Measurements from ENCODE around the gene BCAS4.

DNA sequence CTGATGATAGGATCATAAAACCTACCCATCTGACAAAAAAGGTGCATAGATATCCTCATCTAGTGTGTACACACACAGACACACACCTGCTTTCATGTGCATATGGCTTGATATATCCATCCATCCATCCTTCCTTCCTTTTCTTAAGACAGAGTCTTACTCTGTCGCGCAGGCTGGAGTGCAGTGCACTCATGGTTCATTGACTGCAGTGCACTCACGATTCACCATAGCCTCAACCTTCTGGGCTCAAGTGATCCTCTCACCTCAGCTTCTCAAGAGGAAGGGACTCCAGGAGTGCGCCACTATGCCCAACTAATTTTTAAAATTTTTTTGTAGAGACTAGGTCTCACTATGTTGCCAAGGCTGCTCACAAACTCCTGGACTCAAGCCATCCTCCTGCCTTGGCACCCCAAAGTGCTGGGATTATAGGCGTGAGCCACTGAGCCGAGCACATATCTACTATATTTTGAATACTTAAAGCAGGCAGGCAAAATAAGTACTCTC is 109.3 kb downstream of the BCAS4 start:
- TF ChIP-seq CTCF (conservative IDR thresholded peaks at IDR 0.05 in 1 of 2, IDR thresholded peaks at IDR 0.05 in 1 of 2; ENCODE audit: extremely low read depth in 1 of 2, insufficient read depth in 1 of 2, low read depth in 1 of 2, low read length in 2 of 2): no peak
- no peak for TF ChIP-seq EZH2 (IDR thresholded peaks at IDR 0.05; ENCODE audit: borderline replicate concordance, low read length)
